ENCODE results near the gene NMRAL1.

Gene NMRAL1

DNA sequence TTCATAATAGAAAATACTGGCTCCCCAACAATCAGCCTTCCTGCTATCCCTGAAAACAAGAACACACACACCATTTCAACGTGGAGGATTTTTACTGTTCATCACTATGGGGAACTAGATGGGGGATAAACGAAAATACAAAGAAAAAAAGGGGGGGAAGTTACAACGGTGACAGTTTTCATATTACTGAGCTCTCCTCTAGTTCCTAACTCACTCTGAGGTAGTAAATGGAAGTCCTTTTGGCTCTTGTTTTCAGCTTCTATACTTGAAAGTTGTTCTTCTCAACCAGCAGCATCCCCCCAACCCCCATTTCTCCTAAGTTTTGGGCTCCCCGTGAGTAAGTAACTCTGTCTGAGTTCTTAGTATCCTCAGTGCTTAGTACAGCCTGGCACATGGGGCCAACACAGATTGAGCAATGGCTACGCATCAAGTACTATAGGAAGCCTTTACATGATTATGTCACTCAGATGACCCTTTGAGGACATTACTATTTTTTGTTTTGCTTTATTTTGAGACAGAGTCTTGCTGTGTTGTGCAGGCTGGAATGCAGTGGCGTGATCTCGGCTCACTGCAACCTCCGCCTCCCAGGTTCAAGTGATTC is 53.8 kb downstream of the NMRAL1 start:
- DNase-seq = no peak

DNA sequence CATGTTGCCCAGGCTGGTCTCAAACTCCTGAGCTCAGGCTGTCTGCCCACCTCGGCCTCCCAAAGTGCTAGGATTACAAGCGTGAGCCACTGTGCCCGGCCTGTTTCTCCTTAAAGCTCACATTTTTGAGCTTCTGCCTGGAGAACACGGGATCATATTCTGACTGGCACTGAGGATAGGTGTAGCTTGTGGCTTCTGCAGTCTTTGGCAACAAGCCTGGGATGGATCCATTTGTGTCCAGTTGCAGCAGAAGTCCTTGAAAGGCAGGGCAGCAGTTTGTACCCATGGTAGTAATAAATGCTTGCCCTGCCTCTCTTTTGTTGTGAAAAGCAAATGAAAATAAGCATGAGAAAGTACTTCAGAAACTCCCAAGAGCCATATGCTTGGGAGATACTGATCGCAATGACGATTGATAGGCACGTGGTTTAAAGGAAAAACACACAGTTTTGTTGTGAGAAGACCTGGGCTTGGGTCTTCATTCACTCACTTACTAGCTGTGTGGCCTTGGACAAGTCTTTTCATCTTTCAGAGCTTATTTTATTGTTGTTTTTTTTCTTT is 54.9 kb downstream of the NMRAL1 start:
- DNase-seq = no peak

DNA sequence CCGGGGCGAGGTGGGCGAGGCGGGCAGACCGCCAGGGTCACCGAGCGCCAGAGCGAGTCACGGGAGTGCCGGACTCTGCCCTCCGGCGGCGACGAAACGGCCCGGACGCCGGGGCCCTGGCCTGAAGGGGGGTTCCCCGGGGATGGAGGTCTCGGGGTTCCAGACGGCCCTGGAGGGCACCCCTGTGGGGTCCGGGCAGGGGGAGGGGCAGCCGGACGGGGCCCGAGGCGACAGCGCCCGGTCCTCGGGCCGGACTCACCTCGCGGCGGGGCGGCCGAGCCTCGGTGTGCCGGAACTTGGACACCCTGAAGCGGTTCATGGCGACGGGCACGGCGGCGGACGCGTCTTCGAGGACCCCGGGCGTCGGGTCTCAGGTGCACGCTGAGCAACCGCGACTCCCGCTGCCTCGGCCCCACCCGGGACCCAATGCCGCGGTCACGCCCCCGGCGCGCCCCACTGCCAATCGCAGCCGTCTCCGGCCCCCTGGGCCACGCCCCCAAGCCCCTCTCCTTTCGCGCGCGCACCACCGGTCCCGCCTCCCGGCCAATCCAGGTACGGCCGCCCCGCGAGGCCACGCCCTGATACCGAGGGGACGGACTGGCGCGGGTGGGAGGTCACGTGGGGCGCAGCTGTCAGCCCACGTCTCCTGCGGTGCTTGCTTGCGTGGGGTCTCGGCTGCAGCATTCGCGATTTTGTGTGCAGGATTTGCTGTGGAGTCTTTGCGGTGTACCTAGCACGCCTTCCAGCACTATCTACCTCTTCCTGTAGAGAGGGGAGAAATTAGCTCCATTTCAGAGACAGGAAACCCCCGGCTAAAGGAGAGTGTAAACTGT is 58.0 kb downstream of the NMRAL1 start, which contains the start of gene CORO7:
Gene CORO7 (minus strand): TSS at position 397 of the 833 bp plus-strand sequence. CDS start 78 bp downstream, at position 319.
- peak; percentile 99 for DNase-seq

DNA sequence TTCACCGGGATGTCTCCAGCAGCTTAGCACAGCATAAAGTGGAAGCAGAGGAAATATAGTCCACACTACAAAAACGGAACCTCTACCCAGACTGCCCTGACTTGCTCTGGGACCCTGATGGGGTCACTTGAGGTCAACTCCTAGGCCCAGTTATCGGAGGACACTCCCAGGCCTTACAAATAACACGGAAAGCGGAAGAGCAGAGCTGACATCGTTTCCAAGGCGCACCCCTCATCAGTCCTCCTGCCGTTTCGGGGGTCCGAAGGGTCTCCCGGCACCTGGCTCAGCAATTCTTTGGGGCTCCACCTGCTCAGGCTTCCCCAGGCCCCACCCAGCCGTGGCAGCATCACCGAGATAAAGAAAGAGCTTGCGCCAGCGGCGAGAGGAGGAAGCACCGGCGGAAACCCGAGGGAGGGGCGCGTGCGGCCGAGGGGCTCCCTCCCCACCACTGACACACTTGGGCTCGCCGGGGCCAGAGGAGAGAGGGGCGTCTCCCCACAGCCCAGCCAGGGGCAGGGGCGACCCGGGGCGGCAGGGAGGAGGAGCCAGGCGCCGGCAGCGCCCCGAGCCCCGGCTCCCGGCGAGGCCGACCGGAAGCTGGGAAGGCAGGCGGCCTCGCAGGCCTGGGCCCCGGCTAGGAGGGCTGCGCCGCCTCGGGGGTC is 58.8 kb downstream of the NMRAL1 start:
- DNase-seq = peak; percentile 79

DNA sequence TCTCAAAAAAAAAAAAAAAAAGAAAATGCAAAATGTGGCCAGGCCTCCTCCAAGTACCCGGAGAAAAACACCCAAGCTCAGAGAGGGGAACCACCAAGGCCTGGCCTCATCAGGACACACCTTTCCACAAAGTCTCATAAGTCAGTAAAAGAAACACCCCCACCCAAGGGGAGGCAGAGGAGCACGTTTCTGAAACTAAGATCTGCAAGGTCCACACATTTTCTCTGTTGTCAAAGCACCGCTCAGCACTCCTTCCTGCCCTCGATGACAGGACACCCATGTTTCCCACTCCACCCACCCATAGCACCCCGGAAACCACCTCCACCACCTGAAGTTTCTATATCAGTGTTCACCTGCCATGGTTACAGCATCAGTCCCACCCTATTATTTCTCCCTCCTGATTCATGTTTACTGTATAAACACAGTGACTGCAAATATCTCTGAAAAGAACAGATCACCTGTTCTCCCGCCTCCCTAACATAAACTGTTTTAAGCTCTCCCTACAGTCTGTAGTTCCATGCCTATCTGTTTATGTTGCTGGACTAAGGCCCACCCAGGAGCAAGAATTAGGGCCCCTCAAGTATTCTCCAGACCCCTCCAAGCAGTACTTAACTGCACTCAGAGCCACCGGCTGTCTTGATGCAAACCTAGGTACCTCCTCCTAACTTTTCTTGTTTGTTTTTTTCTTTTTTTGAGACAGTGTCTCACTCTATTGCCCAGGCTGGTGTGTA is 60.1 kb downstream of the NMRAL1 start:
- peak; percentile 92 for DNase-seq

DNA sequence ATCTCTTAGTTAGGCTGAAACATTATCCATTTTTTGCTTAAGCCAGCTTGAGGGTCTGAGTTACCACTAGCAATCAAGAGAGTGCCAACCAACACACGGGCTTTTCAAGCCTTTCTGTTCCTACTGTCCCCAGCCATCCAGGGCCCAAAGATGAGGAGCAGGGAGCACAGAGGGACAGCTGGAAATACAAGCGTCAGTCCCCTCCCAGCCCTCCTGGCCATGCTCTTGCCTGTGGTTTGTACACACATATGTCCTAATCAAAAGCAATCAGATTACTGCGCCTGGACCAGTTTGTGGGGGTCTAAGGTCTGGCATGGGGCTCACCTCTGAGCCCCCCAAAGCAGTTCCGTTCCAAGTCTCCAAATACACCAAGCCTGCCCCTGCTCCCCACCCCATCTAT is 61.6 kb downstream of the NMRAL1 start:
- no peak for DNase-seq

DNA sequence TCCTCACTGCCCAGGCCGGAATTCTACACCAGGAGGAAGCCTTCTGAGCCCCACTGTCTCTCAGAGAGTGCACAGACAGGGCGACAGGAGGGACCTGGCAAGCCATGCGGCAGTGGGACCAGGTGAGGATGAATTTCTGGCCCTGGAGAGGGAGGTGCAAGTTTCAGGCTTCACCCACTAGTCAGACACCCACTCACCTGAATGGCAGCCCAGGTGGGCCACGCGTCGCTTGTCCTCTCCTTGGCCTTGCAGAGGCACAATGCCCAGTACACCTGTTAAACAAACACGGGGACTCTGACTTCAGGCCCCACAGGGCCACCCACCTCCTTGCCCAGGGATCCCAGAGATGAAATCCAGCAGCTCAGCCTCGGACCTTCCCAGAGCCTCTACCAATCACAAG is 62.3 kb downstream of the NMRAL1 start:
- DNase-seq = no peak
